SK-N-DZ (cell line): ENCODE data around the gene PTPRS.

Experiments
- DNase-seq: peaks from one replicate; pipeline ENCODE4 v3.0.0-alpha.2; 2015; ENCODE audit warnings: low spot score

Gene PTPRS

GRCh38 chr19:5355076-5355475 is 14.5 kb upstream of the PTPRS start:
- DNase-seq, result no peak

- peak; percentile 52 for DNase-seq
Measured at GRCh38 chr19:5354403-5354802, 13.8 kb upstream of the PTPRS start.

- DNase-seq, result no peak
Measured at GRCh38 chr19:5352229-5352763, 11.7 kb upstream of the PTPRS start.

GRCh38 chr19:5351731-5352228 is 11.2 kb upstream of the PTPRS start:
- DNase-seq, result no peak

- DNase-seq, result peak; percentile 46
Measured at GRCh38 chr19:5349041-5349440, 8.4 kb upstream of the PTPRS start.

GRCh38 chr19:5345895-5346386 is 5.3 kb upstream of the PTPRS start:
- no peak for DNase-seq

GRCh38 chr19:5343848-5344247 is 3.2 kb upstream of the PTPRS start:
- no peak for DNase-seq

- DNase-seq, result no peak
Measured at GRCh38 chr19:5342573-5343201, 2.1 kb upstream of the PTPRS start.

- DNase-seq, result no peak
Measured at GRCh38 chr19:5341981-5342380, 1.4 kb upstream of the PTPRS start.

GRCh38 chr19:5341448-5341820 is 822 bp upstream of the PTPRS start:
- no peak for DNase-seq

- no peak for DNase-seq
Measured at GRCh38 chr19:5339950-5340636, 519 bp downstream of the PTPRS start.

GRCh38 chr19:5339198-5339949 is 1.2 kb downstream of the PTPRS start:
- DNase-seq, result no peak

- DNase-seq, result peak; percentile 68
Measured at GRCh38 chr19:5338656-5339197, 1.9 kb downstream of the PTPRS start.

- DNase-seq, result no peak
Measured at GRCh38 chr19:5337708-5338655, 2.6 kb downstream of the PTPRS start.

- no peak for DNase-seq
Measured at GRCh38 chr19:5337126-5337525, 3.5 kb downstream of the PTPRS start.

- no peak for DNase-seq
Measured at GRCh38 chr19:5336195-5336965, 4.2 kb downstream of the PTPRS start.

GRCh38 chr19:5335593-5335992 is 5.0 kb downstream of the PTPRS start:
- no peak for DNase-seq

- no peak for DNase-seq
Measured at GRCh38 chr19:5334824-5335500, 5.7 kb downstream of the PTPRS start.

- no peak for DNase-seq
Measured at GRCh38 chr19:5334366-5334739, 6.3 kb downstream of the PTPRS start.
